Ammon's horn (tissue), 1 donor: ENCODE data around the gene UBASH3B.
"Not testable (repeated sequence)": the region's sequence is repeated elsewhere in the genome, so short reads cannot be mapped to it uniquely, and the experiment has no call there.

ENCODE experiments used
- DNase-seq: peaks from one replicate; pipeline ENCODE4 v3.0.0-alpha.2; 2016; ENCODE audit warnings: low spot score

Gene UBASH3B

DNA sequence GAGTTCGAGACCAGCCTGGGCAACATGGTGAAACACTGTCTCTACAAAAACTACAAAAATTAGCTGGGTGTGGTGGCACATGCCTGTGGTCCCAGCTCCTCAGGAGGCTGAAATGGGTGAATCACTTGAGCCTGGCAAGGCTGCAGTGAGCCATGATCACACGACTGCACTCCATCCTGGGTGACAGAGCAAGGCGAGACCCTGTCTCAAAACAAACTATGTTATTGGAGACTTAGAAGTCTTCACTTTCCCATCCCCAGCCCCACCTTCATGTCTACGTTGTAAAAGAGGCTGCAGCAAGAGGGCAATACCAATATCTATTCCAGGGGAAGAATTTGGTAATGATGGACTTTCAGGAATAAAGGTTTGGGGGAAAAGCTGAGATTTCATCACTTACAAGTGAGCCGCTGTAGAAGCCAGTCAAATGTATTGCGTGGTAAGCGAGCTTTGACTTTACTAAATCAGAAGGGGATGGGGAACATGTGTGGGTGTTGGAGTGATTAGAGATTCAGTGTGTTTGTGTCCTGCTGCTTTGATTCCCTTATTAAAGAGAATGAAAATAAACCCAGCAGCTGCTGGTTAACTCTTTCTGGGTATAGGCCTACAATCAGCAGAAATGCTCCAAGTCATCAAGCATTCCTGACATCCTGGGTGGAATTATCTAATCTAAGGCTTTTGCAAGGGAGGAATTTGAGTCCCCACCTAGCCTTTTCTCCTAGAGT is 53.7 kb downstream of the UBASH3B start:
- DNase-seq: peak; percentile 49

GRCh38 chr11:122711362-122711761 is 55.8 kb downstream of the UBASH3B start:
- DNase-seq: no peak

DNA sequence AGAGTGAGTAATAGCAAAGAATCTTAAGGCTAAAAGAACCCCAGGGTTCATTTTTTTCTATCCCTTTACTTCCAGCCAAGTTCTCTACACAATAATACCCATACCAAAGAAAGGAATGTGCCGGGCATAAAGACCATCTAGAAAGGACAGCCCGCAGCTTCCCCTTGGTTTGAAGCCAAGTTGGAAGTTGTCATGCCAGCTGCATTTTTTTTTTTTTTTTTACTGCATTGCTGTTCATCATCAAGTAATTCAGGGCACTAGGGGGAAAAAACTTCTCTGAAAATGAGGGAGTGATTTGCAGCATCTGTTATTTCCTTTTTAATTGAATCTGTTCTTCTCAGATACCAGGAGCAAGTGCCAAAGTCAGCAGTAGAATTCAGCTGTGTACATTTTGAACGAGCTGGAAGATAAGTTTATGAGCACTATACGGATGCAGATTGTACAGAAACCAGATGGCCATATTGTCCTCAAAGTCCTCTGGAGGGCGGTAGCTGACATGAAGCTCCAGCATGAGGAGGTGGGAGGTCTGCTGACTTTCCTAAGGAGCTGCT is 56.4 kb downstream of the UBASH3B start:
- DNase-seq: peak; percentile 29

DNA sequence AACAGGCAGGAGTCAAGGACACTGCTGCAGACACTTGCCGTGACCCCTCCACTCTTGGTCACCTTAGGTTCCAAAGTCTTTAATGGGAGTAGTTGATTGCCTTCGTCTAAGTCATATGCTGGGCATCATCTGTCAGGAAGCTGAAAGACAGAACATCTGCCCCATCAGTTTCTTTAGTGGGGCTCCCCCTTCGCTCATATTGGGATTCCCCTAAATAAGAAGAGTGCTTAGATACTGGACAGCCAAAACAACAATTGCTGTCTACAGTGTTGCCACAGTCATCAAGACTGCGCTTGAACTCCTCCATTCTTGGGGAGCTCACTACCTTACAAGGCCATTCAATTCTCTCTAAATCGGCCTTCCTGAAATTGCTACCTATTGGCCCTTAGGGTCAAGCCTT is 58.5 kb downstream of the UBASH3B start:
- no peak for DNase-seq

GRCh38 chr11:122714484-122714883 is 59.0 kb downstream of the UBASH3B start:
- no peak for DNase-seq

GRCh38 chr11:122715548-122716440 is 60.3 kb downstream of the UBASH3B start:
- no peak for DNase-seq

DNA sequence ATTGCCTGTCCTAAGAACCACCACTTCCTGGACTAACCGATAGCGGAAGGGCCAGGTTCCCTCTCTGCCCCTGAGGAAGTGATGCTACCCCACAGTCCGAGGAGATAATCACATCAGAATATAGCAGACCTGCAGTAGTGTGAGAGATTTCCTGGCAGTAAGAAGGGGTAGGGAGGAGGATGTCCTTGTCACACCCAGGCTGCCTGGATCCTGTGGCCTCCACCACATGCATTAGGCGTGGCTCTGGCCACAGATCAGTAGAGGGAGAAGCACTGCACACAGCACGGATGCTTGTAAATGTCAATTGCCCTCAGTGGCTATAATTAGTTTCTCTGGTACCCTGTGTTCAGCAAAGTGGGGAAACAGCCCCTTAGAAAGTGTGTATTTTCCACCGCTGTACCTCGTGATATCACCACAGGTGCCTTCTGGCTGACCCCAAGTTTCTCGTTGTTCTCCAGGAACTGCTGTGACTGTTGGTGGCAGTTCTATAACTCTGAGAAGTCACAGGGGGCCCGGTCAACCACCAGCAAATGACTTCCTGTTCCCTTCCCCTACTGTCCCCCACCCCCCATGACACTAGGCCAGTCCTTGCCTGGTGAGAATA is 61.8 kb downstream of the UBASH3B start:
- peak; percentile 20 for DNase-seq

GRCh38 chr11:122720107-122720881 is 64.8 kb downstream of the UBASH3B start:
- no peak for DNase-seq

DNA sequence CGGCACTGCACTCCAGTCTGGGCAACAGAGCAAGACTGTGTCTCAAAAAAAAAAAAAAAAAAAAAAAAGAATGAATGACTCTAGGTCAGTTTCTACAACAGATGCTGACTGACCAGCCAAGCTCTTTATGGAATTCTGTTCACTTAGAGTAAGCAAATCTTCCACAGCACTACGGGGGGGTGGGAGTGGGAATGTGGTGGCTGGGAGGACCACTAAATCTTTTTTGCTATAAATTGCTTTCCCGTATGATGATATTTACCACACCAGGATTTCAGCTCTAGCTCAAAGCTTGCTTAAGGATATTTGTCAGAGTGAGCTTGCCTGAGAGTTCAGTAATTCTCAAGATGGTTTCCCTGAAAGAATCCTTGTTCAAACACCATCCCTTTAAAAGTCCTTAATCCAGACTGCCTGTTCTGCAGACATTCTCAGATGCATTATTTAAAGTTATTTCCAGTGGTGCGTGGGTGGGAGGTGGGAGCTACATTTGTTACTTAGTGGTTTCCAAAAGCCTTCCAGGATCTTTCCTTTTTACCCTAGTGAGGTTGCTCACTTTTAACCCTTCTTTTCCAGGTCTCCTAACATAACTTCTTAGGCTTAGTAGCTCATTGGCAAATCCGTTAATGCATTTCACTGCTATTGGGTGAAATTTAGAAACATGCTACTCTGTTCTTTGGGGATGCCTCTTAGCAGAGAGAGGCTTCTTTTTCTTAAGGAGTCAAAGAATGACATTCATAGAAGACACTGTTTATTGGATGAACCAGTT is 65.9 kb downstream of the UBASH3B start:
- DNase-seq: no peak

- no peak for DNase-seq
Observed at GRCh38 chr11:122721964-122722266, 66.4 kb downstream of the UBASH3B start.

DNA sequence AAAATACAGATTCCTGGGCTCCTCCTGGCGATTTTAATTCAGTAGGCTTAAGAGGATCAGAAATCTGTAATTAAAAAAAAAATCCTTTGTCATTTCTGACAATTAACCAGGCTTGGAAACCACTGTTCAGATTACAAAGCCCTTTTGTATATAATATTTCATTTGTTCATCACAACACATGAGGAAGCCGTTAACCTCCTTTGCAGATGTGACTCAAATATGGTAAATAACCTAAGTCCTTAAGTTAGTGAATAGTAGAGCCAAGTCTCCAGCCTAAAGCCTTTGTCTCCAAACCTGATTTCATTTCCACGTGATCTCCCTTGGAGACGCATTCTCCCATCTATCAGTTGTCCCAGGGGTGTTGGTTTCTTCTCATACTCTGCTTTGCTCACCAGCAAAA is 67.6 kb downstream of the UBASH3B start:
- no peak for DNase-seq

DNA sequence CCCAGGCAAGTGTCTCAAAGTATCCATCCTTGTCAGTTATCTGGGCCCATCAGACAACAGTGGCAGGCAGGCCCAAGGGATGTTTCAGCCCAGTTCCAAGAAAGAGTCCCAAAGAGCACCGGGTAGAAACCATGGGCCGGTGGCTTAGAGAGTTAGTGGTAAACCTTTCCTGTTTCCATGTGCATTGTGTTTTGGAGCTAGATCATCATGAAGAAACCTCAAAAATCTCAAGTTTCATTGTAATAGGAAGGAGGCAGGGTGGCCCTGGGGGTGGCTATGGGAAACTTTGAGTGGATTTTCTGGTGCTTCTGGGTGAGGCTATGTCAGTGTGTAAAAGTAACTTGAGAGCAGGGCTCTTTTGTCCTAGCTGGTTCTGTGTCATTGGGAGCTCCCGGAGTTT is 68.1 kb downstream of the UBASH3B start:
- no peak for DNase-seq

DNA sequence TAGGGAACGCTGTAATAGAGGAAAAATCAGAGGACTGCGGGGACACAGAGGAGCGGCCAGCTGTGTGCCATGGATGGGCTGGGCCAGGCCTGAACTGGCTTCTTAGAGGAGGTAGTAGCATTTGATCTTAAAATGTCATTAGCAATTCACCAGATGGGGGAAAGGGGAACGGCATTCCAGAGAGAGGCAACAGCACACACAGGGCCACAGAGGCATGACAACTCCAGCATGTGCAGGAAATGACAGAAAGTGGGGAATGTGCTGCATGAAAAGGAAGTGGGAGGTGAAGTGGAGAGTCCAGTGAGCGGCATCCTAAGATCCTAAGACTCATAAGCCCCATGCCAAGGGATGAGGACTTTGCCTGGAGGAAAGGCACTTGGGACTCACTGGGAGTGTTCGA is 69.0 kb downstream of the UBASH3B start:
- no peak for DNase-seq

DNA sequence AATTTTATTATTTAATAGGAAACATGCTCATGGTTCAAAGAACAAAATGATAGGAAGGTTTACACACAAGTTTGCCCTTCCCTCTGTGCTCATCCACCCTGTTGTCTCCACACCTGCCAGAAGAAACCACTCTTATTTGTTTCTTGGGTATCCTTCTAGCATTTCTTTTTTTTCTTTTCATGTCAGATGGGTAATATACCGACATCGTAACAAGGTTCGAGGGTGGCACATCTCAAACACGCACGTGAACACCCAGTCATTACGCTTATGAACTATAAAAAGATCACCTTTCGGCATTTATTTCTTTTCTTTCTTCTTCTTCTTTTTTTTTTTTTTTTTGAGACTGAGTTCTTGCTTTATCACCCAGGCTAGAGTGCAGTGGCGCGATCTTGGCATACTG is 70.5 kb downstream of the UBASH3B start:
- no peak for DNase-seq

DNA sequence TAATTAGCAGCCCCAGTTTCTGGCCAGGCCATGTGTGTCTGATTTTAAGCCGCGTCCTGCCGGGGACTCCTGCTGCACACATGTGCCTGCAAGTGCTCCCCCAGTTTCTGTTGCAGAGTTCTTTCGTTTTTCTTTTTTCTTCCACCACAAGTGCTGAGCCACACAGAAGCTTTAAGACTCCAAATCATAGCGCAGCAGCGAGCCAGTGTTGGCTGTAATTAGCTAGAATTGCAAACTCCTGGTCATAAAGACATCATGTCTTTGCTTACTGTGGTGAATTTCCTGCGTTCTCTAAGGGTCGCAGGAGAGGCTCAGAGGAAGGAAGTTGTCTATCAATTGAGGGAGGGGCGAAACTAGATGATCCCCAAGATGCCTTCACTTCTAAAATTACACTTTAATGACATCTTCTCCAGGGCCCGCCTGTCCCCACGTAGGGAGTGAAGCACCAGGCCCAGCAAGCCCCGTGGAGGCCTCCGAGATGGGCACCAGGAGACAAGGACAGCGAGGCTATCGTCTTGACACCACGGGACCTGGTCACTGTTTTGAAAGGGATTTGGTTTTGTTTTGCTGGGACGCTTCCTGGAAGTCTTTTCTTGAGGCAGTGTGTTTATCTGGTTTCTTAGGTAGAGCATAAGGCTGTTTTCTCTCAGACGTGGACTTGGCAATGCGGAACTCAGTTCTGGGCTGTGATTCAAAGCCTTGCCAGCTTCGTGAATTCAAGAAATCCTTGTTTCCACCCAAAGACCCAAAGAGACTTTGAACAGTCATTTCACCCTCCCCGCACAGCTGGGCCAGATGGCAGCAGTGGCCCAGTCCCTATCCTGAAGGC is 71.8 kb downstream of the UBASH3B start:
- peak; percentile 48 for DNase-seq

DNA sequence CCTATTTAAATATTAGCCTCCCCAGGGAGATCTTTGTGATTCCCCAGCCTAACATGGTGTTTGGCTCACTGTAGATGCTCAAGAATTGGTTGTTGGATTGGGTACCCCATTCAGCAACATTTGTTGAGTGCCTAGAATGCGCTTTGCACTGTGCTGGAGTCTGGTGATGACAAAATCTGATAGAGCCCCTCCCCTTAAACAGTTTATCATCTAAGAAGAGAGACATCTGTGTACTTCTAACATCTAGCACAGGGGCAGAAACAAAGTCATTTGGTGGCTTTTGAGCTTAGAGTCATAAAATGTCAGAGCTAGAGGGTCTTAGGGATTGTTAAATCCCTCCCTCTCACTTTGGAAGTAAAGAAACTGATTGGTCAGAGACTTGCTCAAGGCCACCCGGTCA is 73.0 kb downstream of the UBASH3B start:
- DNase-seq: no peak

DNA sequence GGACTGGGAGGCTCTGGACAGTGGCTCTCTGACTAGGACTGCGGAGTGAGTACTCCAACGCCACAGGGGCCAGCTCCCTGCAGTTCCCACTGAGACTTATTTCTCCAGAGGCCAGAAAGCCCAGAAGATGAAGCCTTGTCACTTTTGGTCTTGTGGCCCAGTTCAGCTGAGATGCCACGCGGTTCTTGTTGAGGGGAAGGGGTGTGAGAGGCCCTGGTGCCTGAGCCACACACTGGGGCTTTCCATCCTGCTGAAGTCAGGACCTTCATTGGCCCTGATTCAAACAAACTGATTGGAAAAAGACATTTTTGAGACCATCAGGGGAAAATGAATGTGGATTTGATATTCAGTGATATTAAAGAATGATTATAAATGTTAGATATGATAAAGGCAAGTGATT is 73.6 kb downstream of the UBASH3B start:
- no peak for DNase-seq

- DNase-seq: not testable (repeated sequence)
Observed at GRCh38 chr11:122730694-122731093, 75.2 kb downstream of the UBASH3B start.

GRCh38 chr11:122731500-122731913 is 76.0 kb downstream of the UBASH3B start:
- DNase-seq: no peak
